B cell (primary cell): ENCODE measurements around the gene GNGT1. TPM values are rescaled to one million over a fixed set of nuclear protein-coding genes. Genes with fewer than 3 reads are reported as not detected.

Experiments
- ATAC-seq: fragments of 200-7000 bp; cut with Tn5 transposase; one replicate; pipeline ENCODE4 v1.10.0; 2021; ENCODE audit warnings: low read depth, mild to moderate bottlenecking, moderate number of reproducible peaks, moderate library complexity
- CTCF ChIA-PET: fragments of 350-600 bp; sonication (Branson Sonifier 250); formaldehyde crosslinking; loops from one replicate; lab custom pipeline; 2021; ENCODE audit warnings: antibody characterized with exemption, inconsistent platforms; lab: Charles Lee
- POLR2A ChIA-PET: fragments of 350-600 bp; sonication (Branson Sonifier 250); formaldehyde crosslinking; loops from one replicate; lab custom pipeline; 2021; ENCODE audit warnings: antibody characterized with exemption; lab: Charles Lee
- DNase-seq: peaks from one replicate; pipeline ENCODE4 v3.0.0; 2013
- H2AFZ ChIP-seq: 2 replicates; pipeline ENCODE4 v1.6.1; 2012; ENCODE audit warnings: mild to moderate bottlenecking, low read depth, low read length; ENCODE audit not compliant: insufficient read depth, poor library complexity, severe bottlenecking
- H3K27ac ChIP-seq, 2 donors: 1 replicate in 1 of 2; 2 replicates in 1 of 2; pipeline ENCODE4 v1.5.1; 2012 to 2013; ENCODE audit warnings: low read length in 2 of 2, mild to moderate bottlenecking in 2 of 2, moderate library complexity in 1 of 2
- H3K27me3 ChIP-seq, 4 experiments: fragments of 200-600 bp in 1 of 4; sonication (generic) in 1 of 4; replicated peaks in 1 of 4; 1 replicate in 2 of 4; 2 replicates in 2 of 4; pipeline versions ENCODE4 v1.6.1 to v1.7.0; 2013 to 2016; ENCODE audit warnings: low read length in 3 of 4, mild to moderate bottlenecking in 2 of 4, mixed read lengths in 1 of 4, moderate library complexity in 1 of 4; ENCODE audit not compliant: insufficient read depth in 4 of 4, control insufficient read depth in 3 of 4; ENCODE audit errors: control extremely low read depth in 1 of 4
- H3K36me3 ChIP-seq, 2 experiments: replicated peaks in 1 of 2; 1 replicate in 1 of 2; 2 replicates in 1 of 2; pipeline versions ENCODE4 v1.6.1 to v1.7.1; 2013; ENCODE audit warnings: low read length in 1 of 2; ENCODE audit not compliant: insufficient read depth in 2 of 2, control insufficient read depth in 1 of 2; ENCODE audit errors: control extremely low read depth in 1 of 2, extremely low read depth in 1 of 2
- H3K4me1 ChIP-seq, 2 donors: fragments of 200-600 bp in 1 of 2; sonication (generic) in 1 of 2; 1 replicate in 1 of 2; 2 replicates in 1 of 2; pipeline versions ENCODE4 v1.5.1 to v1.6.1; 2013 to 2017; ENCODE audit warnings: low read length in 2 of 2; ENCODE audit not compliant: control insufficient read depth in 2 of 2, insufficient read depth in 2 of 2
- H3K4me2 ChIP-seq: replicated peaks from 2 replicates; pipeline ENCODE3; 2012; ENCODE audit warnings: mild to moderate bottlenecking, low read depth, low read length; ENCODE audit not compliant: poor library complexity, severe bottlenecking
- H3K4me3 ChIP-seq, 5 experiments: fragments of 200-600 bp in 1 of 5; sonication (generic) in 1 of 5; 1 replicate in 3 of 5; 2 replicates in 2 of 5; pipeline versions ENCODE4 v1.5.1 to v1.7.0; 2011 to 2016; ENCODE audit warnings: low read length in 4 of 5, mild to moderate bottlenecking in 4 of 5, low read depth in 2 of 5, control low read depth in 1 of 5, moderate library complexity in 1 of 5; ENCODE audit not compliant: insufficient read depth in 1 of 5; ENCODE audit errors: control extremely low read depth in 1 of 5, extremely low read depth in 1 of 5
- H3K79me2 ChIP-seq: fragments of 200-600 bp; sonication (generic); one replicate; pipeline ENCODE4 v1.6.0; 2016; ENCODE audit warnings: low read length; ENCODE audit not compliant: control insufficient read depth, insufficient read depth
- H3K9ac ChIP-seq: fragments of 200-600 bp; sonication (generic); 2 replicates; pipeline ENCODE4 v1.6.1; 2017; ENCODE audit warnings: mild to moderate bottlenecking, low read length, moderate library complexity
- H3K9me3 ChIP-seq, 3 donors: one replicate each; pipeline versions ENCODE4 v1.6.1 to v1.7.1; 2013; ENCODE audit warnings: low read length in 2 of 3; ENCODE audit not compliant: control insufficient read depth in 2 of 3, insufficient read depth in 1 of 3; ENCODE audit errors: control extremely low read depth in 1 of 3
- H4K20me1 ChIP-seq: 2 replicates; pipeline ENCODE4 v1.6.0; 2012; ENCODE audit warnings: mild to moderate bottlenecking, low read length; ENCODE audit not compliant: insufficient read depth, control insufficient read depth, poor library complexity, severe bottlenecking
- H3K27ac Mint-ChIP-seq: one replicate; pipeline ENCODE4 v1.8.0; 2021; ENCODE audit warnings: mixed read lengths
- H3K27me3 Mint-ChIP-seq: one replicate; pipeline ENCODE4 v1.8.0; 2021; ENCODE audit warnings: mixed read lengths
- H3K4me1 Mint-ChIP-seq: one replicate; pipeline ENCODE4 v1.8.0; 2021; ENCODE audit warnings: mixed read lengths
- H3K4me3 Mint-ChIP-seq: one replicate; pipeline ENCODE4 v1.8.0; 2021; ENCODE audit warnings: mixed read lengths
- H3K9me3 Mint-ChIP-seq: one replicate; pipeline ENCODE4 v1.8.0; 2022; ENCODE audit warnings: mixed read lengths; ENCODE audit not compliant: insufficient read depth
- EZH2 ChIP-seq: IDR thresholded peaks from 2 replicates; pipeline ENCODE4 v1.6.1; 2012; ENCODE audit warnings: borderline replicate concordance, low read depth, mild to moderate bottlenecking, moderate library complexity, low read length; ENCODE audit not compliant: insufficient read depth, poor library complexity, severe bottlenecking
- WGBS: methylation state at CpG from one replicate; pipeline ENCODE4 v1.1.5; 2013; ENCODE audit warnings: missing lambda C conversion rate; ENCODE audit not compliant: insufficient coverage; 5-methylcytosine and 5-hydroxymethylcytosine counted together
- intact Hi-C: fragments of 100-400 bp; cut with micrococcal nuclease; formaldehyde crosslinking; loops from one replicate; pipeline ENCODE4 v1.10.0; 2022
- polyA plus RNA-seq: library from polyadenylated mRNA; depleted of rRNA; stranded (reverse); fragments of >200 nt; gene quantifications from 2 replicates; pipeline ENCODE4 v1.2.3, GENCODE V29; 2012
- total RNA-seq, 2 donors: library from RNA; stranded (reverse); fragments of 120-200 nt in 1 of 2; gene quantifications; 1 replicate in 1 of 2; 2 replicates in 1 of 2; pipeline versions ENCODE4 v1.2.3 to v1.2.4, GENCODE V29; 2013 to 2022
- TF ChIP-seq, protein P1 (sequence below): fragments of 200-600 bp; IDR thresholded peaks from one replicate; pipeline ENCODE4 v1.8.0; 2022; ENCODE audit warnings: antibody characterized with exemption, mild to moderate bottlenecking

Gene GNGT1
- total and polyA plus RNA-seq, 2 donors (not counting 1 experiment from before 2014, with no cell fraction given): not detected

DNA sequence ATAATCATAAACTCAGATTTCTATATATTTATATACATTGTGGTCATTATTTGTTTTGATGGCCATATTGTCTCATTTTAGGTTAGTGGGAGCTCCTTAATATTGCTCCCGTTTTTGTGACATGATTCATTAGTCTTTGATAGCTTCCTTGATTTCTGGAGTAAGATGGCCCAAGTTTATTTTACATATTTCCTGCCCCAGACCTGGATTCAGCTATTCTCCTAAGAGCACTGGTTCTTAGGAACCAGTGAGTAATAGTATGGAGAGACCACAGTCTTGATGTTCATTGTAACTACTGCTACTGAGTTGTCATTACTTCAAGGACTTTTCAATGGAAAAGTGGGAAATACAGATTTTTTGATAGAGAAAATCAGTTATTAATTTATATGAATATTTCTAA, 21.8 kb upstream of the GNGT1 start:
- Histone ChIP-seq H3K4me3 (no peak overlapping the region), H3K79me2 (no peaks in the 10 kb centered on the region), H4K20me1 (no peaks in the 10 kb centered on the region), H3K27ac (no peak overlapping the region), H3K4me2 (no peak overlapping the region), H3K36me3 (no peaks in the 10 kb centered on the region), H3K4me1 (no peaks in the 10 kb centered on the region), H2AFZ (no peak overlapping the region), H3K9ac (no peak overlapping the region), H3K9me3 (no peaks in the 10 kb centered on the region), H3K27me3 (peaks cover 0 to 10% (median 7%) of the 10 kb centered on the region in 4 experiments)
- H3K27me3 Mint-ChIP-seq: peaks cover 30% of the 10 kb centered on the region
- POLR2A ChIA-PET: no interaction called here
- H3K4me3 Mint-ChIP-seq: no peak overlapping the region
- no peaks in the 10 kb centered on the region for H3K9me3 Mint-ChIP-seq
- no peak overlapping the region for H3K27ac Mint-ChIP-seq
- ATAC-seq: no peak
- no peak for TF ChIP-seq EZH2
- TF ChIP-seq, protein P1, sequence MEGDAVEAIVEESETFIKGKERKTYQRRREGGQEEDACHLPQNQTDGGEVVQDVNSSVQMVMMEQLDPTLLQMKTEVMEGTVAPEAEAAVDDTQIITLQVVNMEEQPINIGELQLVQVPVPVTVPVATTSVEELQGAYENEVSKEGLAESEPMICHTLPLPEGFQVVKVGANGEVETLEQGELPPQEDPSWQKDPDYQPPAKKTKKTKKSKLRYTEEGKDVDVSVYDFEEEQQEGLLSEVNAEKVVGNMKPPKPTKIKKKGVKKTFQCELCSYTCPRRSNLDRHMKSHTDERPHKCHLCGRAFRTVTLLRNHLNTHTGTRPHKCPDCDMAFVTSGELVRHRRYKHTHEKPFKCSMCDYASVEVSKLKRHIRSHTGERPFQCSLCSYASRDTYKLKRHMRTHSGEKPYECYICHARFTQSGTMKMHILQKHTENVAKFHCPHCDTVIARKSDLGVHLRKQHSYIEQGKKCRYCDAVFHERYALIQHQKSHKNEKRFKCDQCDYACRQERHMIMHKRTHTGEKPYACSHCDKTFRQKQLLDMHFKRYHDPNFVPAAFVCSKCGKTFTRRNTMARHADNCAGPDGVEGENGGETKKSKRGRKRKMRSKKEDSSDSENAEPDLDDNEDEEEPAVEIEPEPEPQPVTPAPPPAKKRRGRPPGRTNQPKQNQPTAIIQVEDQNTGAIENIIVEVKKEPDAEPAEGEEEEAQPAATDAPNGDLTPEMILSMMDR: no peak
- H3K4me1 Mint-ChIP-seq: peaks cover under 1% of the 10 kb centered on the region
- WGBS: no CpG with 5 or more reads among the region's 1 CpG
- CTCF ChIA-PET: interaction anchor here (1.8 kb wide), 1 partner anchor 18 kb away, joined by 3 read pairs; no protein-coding TSS in a partner anchor
- no peak for DNase-seq
- intact Hi-C loops: loop anchor here (5.0 kb wide), 1 partner anchor 338 kb away; no protein-coding TSS in a partner anchor

GRCh38 chr7:93889261-93889660, 17.1 kb upstream of the GNGT1 start:
- intact Hi-C loops: no loop called here
- ChIA-PET CTCF (interaction anchor here (3.1 kb wide), 1 partner anchor 199 kb away, joined by 10 read pairs; no protein-coding TSS in a partner anchor), POLR2A (no interaction called here)
- H3K27me3 ChIP-seq: peaks cover 0 to 34% (median 25%) of the 10 kb centered on the region in 4 experiments
- H3K27ac ChIP-seq: no peak overlapping the region
- H4K20me1 ChIP-seq: no peaks in the 10 kb centered on the region
- H3K9ac ChIP-seq: no peak overlapping the region
- TF ChIP-seq, protein P1: no peak
- TF ChIP-seq EZH2: no peak
- peaks cover 15% of the 10 kb centered on the region for H3K4me1 Mint-ChIP-seq
- no peak overlapping the region for H3K27ac Mint-ChIP-seq
- H3K4me2 ChIP-seq: no peak overlapping the region
- peaks cover 14% of the 10 kb centered on the region in 2 donors for H3K4me1 ChIP-seq
- H3K27me3 Mint-ChIP-seq: peaks cover 63% of the 10 kb centered on the region
- H3K79me2 ChIP-seq: no peaks in the 10 kb centered on the region
- peaks cover 0 to 10% (median 0%) of the 10 kb centered on the region in 3 donors for H3K9me3 ChIP-seq
- H2AFZ ChIP-seq: no peak overlapping the region
- WGBS: no CpG with 5 or more reads among the region's 3 CpGs
- no peak overlapping the region for H3K4me3 ChIP-seq
- DNase-seq (no peak), ATAC-seq (no peak)
- peak overlapping the region; percentile 94 for H3K4me3 Mint-ChIP-seq
- no peaks in the 10 kb centered on the region for H3K36me3 ChIP-seq
- no peaks in the 10 kb centered on the region for H3K9me3 Mint-ChIP-seq
